HUDEP-2 (cell line): ENCODE data around the gene NINL.

Source experiments
- DNase-seq, 76 experiments: peaks; one replicate each; lab custom pipeline; 2025; ENCODE audit not compliant: unreplicated experiment in 76 of 76; lab: John Stamatoyannopoulos, UW

Gene NINL

DNA sequence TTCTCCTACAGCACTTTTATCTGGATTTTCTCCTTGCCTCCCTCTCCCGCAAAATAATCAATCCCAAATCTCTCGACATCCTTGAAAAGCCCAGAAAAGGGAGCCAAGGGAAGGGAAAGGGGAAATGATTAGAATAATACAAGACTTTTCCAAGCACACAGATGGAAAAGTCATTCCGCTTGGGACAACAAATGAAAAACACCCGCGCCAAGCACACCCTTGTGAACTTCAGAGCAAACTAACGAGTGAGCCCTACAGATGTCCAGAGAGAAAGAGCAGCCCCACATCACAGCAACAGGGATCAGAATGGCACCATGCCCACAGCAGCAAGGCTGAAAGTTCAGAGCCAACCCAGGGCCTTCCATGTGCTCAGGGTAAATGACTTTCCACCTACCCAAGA, 49.6 kb downstream of the NINL start:
- DNase-seq = no peak

- no peak for DNase-seq
Measured at GRCh38 chr20:25534845-25535244, 50.5 kb downstream of the NINL start.

DNA sequence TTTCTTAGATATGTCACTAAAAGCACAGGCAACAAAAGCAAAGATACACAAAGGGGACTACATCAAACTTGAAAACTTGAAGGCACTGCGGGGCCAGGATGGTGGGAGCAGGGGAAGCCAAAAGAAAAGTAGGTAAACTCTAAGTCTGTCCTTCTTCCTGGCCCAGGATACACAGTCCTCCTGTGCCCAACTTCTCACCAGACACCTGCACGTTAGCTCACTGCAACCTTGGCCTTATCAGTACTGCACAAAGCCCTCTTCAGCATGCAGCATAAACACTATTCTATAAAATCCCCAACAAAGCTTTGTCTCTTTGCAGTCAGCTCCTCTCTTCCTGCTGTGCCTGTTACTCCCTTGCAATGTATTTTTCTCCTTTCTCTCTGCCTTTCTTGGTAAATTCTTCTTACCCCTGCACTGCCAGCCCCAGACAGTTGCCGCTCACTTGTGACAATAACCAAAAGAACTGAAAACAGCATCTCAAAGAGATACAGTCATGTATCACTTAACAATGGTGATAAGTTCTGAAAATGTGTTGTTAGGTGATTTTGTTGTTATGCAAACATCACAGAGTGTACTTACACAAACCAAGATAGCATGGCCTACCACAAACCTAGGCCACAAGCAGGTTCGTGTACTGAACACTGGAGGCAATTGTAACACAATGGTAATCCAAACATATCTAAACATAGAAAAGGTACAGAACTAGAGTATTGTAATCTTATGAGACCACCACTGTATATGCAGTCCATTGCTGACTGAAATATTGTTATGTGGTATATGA, 51.2 kb downstream of the NINL start:
- DNase-seq = no peak

DNA sequence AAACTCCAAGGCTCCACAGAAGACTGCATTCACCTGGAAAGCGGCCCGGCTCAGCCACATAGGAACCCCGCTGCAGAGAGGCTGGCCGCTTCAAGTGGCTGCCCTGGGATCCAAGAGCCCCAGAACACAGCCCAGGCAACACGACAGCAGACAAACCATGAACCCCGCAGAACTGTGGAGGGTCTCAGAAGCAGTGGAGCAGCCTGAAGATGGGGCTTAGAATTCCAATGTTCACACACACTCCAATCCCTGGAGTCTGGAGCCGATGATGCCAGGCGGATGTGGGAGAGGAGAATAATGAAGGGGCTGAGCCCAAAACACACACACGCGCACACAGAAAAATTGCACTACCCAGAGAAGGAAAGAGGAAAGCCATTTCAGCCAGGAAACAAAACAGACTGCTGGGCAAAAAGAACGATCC, 52.4 kb downstream of the NINL start:
- DNase-seq = no peak

- no peak for DNase-seq
Measured at GRCh38 chr20:25532015-25532751, 53.1 kb downstream of the NINL start.

- DNase-seq = no peak
Measured at GRCh38 chr20:25529295-25529951, 55.9 kb downstream of the NINL start.

- no peak for DNase-seq
Measured at GRCh38 chr20:25527949-25528348, 57.4 kb downstream of the NINL start.

DNA sequence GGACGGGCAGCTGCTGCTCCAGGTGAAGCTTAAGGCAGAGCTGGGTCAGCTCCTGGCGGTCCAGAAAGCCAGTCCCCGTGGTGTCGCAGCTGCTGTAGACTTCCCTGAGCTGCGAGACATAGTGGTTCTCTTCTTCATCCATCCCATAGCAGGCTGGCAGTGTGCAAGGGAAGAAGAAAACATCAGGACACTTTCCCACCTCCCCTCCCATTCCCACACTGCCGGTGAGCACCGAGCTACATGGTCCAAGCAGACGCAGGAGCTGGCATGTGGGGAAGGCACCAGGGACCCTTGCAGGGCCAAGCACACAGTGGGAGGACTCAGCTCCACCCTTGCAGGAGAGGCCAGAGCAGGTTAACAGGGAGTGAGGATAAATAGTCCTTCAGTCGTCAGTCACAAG, 58.9 kb downstream of the NINL start:
- no peak for DNase-seq

- DNase-seq = no peak
Measured at GRCh38 chr20:25525867-25526266, 59.5 kb downstream of the NINL start.

GRCh38 chr20:25525295-25525694, 60.0 kb downstream of the NINL start:
- DNase-seq = no peak

- no peak for DNase-seq
Measured at GRCh38 chr20:25521382-25521781, 63.9 kb downstream of the NINL start.

- DNase-seq = no peak
Measured at GRCh38 chr20:25517124-25517523, 68.2 kb downstream of the NINL start.

- no peak for DNase-seq
Measured at GRCh38 chr20:25514747-25515340, 70.5 kb downstream of the NINL start.

DNA sequence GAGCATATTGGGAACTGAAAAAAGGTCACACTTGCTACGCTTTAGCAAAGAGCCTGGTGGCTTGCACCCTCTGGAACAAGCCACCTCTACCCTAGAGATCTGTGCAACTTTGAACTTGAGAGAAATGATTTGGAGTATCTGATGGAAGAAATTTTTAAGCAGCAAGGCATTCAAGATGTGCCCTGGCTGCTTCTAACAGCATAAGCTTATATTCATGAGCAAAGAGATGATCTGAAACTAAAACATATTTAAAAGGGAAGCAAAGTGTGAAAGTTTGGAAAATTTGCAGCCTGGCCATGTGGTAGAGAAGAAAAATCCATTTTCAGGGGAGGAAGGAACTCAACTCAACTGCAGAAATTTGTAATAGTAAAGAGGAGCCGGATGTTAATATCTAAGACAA, 71.1 kb downstream of the NINL start:
- DNase-seq = no peak

- DNase-seq = no peak
Measured at GRCh38 chr20:25512709-25513108, 72.6 kb downstream of the NINL start.

GRCh38 chr20:25511183-25511582, 74.1 kb downstream of the NINL start:
- no peak for DNase-seq

- DNase-seq = no peak
Measured at GRCh38 chr20:25510721-25511120, 74.6 kb downstream of the NINL start.

GRCh38 chr20:25510202-25510601, 75.1 kb downstream of the NINL start:
- DNase-seq = no peak

DNA sequence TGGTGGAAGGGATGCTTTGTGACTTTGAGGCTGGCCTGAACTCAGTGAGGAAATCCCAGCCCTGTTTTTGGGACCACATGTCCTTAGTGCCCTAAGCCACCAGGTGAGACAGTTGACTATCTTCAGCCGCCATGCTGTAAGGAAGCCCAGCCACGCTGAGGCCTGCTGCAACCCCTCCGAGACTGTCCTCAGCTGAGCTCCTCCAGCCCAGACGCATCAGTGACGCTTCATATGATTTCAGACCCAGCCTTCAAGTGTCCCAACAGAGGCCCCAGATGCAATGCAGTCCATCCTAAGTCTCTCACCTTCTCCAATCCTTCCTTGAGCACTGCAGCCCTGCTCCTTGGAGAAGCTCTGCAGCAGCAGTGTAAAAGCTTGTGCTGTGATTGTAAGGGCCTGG, 76.2 kb downstream of the NINL start:
- no peak for DNase-seq

GRCh38 chr20:25508083-25508770, 77.1 kb downstream of the NINL start:
- DNase-seq = no peak
